H4 (cell line): ENCODE data around the gene TLE2. TPM values are rescaled to one million over a fixed set of nuclear protein-coding genes. Genes with fewer than 3 reads are reported as not detected.
A peak's percentile ranks its signal among the peaks of the same experiment; 100 is the strongest.
"Not testable (repeated sequence)": the region's sequence is repeated elsewhere in the genome, so short reads cannot be mapped to it uniquely, and the experiment has no call there.

Source experiments
- DNase-seq: peaks from one replicate; pipeline ENCODE4 v3.0.0-alpha.2; 2015; ENCODE audit warnings: low spot score
- total RNA-seq: library from RNA; depleted of rRNA; stranded (reverse); fragments of >200 nt; shearing (Covaris generic); gene quantifications from 2 replicates; pipeline ENCODE4 v1.2.3, GENCODE V29; 2014

TLE2 gene
- total RNA-seq, 1 experiment from 2014 or later, result 3.5 TPM

DNA sequence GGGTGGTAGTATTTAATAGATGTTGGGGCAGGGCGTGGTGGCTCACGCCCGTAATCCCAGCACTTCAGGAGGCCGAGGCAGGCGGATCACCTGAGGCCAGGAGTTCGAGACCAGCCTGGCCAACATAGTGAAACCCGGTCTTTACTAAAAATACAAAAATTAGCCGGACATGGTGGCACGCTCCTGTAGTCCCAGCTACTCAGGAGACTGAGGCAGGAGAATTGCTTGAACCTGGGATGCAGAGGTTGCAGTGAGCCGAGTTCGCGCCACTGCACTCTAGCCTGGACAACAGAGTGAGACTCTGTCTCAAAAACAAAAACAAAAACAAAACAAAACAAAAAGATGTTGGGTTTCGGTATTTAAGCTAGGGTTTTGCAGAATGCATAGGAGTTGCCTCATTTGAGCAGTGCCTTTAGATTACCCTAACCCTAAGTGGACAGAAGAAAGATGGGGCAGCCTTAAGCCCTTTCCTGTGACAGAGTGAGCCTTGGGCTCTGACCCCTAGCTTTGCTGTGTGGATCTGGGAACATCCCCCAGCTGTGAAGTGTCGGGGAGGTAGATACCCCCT, 8.0 kb upstream of the TLE2 start:
- DNase-seq, result not testable (repeated sequence)

DNA sequence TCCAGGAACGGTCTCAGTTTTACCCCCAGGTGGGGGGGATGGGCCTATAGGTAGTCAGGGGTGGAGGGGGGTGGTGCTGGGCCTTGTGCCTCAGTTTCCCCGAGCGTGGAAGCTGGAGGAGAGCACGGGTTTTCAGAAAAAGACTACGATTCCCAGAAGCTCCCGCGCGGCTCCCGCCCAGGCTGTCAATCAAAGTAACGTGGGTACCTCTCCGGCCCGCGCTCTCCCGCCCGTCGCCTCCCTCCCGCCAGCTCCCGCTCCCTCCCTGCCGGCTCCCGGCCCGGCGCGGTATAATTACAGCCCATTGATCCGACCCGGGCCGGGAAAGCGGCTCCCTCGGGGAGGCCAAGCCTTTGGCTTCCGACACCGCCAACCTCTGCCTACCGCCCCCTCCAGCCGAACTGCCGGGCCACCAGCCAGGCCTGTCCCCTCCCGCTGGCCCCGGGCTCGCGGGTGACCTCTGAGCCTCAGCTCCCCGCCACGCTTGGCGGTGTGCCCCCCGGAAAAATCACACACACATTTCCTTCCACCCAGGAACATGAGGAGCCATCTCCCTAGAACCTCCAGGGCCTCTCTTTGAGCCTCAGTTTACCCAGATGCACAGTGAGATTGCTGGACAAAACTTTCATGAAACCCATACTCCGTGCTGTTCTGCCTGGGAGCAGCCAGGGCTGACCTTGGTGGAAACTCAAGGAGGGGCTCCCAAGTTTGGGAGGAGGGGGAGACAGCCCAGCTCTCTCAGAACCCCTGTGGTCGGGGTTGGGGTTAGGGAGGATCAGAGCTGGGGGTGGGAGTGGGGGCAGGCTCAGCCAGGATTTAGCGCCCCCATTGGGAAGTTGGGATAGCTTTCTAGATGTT, 7.3 kb upstream of the TLE2 start:
- peak; percentile 82 for DNase-seq

DNA sequence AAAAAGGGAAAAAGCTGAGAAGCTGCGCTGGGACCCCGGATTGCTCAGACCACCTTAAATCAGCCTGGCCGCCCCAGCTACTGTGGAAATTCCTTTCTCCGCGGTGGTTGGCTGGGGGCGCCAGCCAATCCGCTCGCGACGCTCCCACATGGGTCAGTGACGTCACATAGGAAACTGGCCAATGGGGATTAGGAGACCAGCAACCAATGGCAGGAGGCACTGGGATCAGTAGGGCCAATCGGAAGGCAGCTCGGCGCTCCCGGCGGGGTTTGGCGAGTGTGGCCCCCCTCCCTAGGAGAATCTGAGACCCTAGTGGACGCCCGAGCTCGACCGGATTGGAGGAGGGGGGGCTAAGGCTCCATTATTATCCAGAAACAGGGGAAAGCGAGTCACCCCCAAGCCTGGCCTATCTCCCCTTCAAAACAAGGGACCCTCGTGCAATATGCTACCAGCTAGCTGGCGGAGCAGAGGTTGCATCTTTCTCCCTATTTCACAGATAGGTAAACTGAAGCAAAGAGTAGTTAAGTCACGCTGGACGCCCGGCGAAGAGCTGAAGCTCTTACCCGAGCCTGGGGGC, 6.5 kb upstream of the TLE2 start:
- DNase-seq, result peak; percentile 99

DNA sequence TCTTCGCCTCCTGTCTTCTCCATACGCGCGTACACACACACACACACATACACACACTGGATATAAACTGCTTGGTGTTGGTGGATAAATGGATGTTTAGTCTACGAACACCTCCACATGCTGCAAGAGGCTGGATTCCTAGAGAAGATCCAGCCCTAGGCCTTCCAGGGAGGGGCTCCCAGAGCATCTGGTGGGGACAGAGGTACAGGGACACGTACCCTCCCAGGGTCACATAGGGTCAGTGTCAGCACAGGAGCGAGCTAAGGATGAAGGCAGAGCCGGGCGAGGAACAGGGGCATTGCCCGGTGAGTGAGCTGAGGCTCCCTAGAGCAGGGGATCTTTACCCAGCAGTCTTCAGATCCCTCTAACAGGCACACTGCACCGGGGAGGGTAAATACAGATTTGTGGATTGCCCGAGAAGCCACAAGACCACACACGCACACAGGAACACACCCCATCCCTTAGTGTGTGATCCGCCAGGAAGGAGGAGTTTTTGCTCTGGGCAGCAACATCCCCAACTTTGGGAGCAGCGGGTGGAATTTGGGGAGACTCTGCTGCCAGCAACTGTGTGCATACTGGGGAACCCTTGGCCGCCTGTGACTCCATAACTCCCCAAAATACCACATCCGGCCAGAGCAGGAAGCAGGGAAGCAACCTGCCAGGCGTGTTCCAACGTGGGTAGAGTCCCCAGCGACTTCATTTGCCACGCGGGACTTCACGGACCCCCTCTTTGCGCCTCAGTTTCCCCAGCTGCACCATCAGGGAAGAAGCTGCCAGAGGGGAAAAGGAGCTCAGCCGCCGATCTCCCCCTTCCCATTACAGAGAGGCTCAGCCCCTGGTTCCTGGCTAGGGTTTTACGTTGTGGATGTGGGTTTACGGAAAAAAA, 5.8 kb upstream of the TLE2 start:
- DNase-seq, result peak; percentile 67

DNA sequence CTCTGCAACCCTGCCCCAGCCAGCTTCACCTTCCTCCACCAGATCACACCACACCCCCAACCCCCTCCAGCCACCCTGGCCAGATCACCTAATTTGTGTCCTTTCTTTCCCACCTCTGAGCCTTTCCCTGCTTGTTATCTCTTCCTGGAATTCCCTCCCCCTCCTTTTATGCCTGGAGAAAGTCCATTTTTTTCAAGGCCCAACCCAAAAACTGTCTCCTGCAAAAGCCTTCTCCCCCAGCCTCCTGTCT, 5.3 kb upstream of the TLE2 start:
- no peak for DNase-seq

DNA sequence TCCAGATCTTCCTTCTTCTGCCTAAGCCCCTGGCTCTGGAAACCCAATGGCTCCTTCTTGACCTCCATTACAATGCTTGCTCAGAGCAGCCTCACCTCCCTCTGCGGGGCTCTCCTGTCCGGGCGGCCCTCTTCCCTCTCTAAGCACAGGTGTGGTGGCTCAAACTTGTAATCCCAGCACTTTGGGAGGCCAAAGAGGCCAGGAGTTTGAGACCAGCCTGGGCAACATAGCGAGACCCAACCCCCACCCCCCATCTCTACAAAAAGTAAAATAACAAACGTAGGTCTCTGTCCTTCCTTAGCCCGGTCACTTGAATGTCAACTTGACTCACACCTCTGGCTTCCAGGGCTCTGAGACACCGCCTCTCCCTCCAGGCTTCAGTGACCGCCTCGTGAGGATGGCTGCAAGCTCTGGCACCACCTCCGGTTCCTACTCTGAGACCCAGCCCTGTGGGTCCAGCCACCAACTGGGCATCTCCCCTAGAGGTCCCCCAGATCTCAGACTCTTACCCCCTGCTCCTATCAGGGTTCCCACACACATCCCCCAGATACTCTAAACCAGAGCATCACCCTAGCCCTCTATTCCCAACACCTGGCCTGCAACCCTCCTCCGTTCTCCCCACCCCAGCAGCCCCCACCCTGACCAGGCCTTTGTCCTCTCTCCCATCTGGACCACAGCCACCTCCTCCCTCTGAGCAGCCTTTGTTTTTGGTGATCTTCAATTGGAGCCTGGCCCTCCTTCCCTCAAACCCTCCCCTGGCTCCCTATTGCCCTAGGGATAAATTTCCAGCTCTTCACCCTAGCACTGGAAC, 4.7 kb upstream of the TLE2 start:
- no peak for DNase-seq

DNA sequence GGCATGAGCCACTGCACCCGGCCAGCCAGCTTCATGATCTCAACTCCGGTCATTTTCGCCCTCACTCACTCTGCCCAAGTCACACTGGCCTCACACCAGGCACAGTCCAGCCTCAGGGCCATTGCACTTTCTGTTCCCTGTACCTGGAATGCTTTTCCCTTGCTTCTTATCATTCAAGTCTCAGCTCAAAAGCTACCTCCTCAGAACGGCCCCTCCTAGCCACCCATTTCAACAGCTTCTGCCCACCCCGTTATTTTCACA, 2.5 kb upstream of the TLE2 start:
- no peak for DNase-seq

DNA sequence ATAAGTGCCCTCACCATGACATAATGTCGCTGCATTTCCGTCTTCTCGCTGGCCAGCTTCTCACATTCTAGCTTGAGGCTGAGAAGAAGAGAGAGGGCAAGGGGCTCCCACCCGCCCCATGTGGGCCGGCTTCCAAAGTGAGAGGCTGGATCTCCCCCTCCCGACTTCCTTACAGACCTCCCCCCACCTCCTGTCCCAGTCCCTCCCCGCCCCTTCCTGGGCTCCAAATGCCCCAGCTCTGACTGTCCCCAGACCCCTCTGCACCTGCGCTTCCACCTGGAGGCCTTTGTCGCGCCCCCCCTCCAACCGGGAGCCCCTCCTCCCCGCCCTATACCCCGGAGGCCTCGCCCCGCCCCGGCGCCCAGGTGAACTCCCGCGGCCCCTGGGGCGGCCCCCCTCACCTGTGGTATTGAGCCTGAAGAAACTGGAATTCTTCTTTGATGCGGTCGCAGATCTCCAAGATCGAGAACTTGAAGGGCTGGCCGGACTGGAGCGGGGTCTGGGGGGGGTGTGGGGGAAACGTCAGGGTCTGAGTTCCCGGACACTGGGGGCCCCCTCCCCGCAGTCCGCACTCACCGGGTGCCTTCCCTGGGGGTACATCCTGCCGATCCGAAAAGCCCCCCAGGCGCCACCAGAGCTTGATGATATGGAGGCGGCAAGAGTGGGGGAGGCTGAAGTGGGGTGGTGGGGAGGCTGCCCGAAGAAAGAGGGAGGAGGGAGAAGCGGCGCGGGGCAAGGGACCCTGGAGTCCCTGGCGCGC, 595 bp downstream of the TLE2 start:
- no peak for DNase-seq

DNA sequence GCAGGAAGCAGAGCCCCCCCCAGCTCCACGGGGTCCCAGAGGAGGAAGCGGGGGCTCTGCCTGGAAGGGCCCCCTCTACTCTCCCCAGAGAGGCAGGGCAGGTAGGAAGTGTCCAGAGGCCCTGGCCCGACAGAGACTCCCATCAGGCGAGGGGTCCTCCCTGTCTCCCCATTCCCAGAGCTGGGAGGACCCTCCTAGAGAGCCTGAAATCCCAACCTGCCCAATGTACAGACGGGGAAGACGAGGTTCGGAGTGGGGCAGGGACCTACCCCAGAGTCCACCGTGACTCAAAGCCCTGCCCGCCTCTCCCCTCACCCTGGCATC, 1.1 kb downstream of the TLE2 start:
- no peak for DNase-seq

DNA sequence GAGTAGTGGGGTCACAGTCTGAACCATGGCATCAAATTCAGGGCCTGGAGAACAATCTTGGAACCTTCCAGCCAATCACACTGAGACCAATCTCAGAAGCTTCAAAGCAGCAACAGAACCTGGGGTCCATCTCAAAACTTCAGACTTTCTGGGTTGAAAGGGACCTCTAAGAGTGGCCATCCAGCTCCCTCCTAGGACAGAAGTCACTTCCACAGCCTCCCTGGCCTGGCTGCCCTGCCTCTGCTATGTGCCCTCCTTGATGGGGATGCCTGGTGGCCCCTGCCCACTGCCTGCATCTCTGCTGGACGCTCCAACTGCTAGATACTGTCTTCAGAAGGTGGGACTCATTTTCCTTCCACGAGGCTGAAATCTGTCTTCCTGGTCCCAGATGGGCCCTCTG, 1.8 kb downstream of the TLE2 start:
- no peak for DNase-seq

DNA sequence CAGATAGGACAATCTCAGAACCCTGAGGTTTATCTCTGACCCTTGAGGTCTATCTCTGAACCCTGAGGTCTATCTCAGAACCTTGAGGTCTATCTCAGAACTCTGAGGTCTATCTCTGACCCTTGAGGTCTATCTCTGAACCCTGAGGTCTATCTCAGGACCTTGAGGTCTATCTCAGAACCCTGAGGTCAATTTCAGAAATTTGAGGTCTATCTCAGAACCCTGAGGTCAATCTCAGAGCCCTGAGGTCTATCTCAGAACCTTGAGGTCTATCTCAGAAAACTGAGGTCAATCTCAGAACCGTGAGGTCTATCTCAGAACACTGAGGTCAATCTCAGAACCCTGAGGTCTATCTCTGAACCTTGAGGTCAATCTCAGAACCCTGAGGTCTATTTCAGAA, 2.3 kb downstream of the TLE2 start:
- DNase-seq, result no peak

DNA sequence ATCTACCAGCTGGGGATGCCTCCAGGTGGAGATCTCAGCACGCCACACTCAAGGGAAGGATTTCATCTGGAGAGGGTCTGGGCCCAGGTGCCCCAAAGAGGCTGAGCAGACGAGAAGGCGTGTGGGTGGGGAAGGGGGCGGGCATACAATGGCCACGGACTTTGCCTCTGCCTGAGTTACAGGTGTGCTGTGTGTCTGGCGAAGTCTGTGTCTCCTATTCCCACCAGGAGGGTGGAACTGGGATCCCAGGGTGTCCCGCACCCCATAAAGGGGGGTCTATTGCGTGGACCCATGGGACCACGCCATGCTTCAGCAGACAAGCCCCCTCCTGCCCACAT, 3.6 kb downstream of the TLE2 start:
- DNase-seq, result no peak

DNA sequence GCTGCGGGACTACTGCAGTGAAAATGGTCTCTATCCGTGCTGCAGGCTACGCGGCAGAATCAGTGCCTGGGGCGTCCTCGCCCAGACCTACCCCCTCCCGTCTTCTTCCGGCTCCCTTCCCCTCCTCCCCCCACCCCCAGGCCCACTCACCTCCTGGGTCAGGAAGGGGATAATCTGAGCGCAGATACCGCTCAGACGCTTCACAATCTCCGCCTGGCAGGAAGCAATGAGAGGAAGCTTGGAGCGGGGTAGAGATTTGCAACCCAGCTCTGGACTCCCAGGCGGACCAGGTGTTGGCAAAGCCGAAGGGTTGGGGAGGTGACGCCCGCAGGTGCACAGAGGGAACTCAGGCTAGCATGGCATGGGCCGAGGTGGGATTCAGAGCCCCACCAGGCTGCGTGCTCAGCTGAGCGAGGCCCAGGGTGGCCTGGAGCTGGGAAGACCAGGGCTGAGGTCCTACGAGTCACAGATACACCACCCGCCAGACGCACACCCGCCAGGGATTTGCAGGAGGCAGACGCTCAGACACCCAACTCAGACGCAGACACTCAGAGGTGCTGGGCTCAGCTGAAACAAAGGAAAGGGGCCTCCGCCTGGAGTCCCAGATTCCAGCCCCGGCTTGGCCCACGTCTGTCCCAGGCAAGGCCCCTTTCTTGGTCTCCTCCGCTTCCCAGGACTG, 4.1 kb downstream of the TLE2 start:
- no peak for DNase-seq

DNA sequence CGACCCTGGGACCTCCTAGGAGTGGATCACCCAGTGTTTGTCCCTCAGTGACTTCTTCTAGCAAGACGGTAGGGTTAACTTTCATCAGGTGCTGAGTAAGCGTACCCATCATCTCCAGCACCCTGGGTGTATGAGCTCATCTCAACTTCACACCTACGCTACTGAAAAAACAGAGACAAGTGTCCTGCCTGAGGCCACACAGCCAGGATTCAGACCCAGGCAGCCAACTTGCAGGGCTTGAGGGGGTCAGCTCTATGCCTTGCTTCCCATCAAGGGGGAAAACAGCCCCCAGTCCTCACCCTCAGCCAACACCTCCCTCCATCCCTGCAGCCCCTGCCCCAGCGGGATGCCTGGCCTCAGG, 4.6 kb downstream of the TLE2 start:
- no peak for DNase-seq

DNA sequence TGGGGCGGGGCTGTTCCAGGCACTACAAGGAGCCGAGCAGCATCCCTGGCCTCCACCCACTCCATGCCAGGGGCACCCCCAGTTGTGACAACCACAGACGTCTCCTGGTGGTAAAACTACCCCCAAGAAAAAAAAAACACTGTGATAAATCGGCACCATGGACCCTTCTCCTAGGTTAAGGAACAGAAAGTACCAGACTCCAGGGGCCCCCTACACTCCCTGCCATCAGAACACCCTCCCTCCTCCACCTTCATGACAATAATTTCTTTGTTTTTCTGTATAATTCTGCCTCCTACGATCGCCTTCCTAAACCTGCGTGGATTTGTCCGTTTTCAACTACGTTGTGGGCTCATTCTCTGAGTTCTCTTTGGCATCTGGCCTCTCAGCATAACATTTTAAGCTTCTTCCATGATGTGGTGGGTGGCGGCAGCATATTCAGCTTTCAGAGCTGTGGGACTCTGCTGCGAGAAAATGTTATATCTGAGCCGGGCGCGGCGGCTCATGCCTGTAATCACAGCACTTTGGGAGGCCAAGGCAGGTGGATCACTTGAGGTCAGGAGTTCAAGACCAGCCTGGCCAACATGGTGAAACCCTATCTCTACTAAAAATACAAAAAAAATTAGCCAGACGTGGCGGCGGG, 8.6 kb downstream of the TLE2 start:
- no peak for DNase-seq

DNA sequence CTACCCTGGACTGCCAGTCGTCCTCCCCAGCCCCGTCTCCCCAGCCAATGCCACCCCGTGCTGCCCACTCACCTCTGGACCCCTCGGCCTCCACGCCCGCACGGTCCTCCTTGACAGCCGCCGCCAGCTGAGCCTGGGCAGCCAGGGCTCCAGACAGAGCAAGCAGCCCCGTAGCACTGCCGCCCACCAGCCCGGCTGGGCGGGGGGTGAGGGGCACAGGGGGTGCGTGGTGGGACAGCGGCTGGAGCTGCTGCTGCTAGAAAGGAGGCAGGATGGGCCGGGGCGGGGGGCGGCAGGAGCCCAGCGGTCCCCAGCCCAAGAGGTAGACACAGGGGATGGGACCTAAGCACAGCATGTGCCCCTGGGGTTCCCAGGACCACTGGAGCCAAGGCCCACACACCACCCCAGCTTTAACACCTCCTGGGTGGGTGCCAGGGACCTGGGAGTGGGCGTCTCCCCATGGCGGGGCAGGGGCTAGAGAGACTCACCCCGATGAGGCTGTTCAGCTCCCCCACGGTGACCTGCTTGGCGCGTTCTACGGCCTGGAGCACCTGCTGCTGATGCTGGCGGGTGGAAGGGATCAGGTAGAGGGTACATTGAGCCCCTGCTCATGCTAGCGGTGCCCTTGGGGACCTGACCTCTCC, 9.7 kb downstream of the TLE2 start:
- no peak for DNase-seq

DNA sequence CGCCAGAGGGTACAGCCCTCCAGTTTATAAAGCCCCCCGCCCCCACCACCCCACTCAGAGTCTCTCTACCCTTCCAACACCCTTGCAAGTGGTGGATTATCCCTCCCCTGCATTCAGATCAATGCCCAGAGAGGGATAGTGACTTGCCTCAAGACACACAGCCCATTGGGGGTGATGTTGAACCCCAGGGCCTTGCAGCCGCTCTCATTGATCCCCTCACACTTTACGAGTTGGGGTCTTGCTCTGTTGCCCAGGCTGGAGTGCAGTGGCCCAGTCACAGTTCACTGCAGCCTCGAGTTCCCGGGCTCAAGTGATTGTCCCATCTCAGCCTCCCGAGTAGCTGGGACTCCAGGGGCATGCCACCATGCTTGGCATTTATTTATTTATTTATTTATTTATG, 11.2 kb downstream of the TLE2 start:
- no peak for DNase-seq

DNA sequence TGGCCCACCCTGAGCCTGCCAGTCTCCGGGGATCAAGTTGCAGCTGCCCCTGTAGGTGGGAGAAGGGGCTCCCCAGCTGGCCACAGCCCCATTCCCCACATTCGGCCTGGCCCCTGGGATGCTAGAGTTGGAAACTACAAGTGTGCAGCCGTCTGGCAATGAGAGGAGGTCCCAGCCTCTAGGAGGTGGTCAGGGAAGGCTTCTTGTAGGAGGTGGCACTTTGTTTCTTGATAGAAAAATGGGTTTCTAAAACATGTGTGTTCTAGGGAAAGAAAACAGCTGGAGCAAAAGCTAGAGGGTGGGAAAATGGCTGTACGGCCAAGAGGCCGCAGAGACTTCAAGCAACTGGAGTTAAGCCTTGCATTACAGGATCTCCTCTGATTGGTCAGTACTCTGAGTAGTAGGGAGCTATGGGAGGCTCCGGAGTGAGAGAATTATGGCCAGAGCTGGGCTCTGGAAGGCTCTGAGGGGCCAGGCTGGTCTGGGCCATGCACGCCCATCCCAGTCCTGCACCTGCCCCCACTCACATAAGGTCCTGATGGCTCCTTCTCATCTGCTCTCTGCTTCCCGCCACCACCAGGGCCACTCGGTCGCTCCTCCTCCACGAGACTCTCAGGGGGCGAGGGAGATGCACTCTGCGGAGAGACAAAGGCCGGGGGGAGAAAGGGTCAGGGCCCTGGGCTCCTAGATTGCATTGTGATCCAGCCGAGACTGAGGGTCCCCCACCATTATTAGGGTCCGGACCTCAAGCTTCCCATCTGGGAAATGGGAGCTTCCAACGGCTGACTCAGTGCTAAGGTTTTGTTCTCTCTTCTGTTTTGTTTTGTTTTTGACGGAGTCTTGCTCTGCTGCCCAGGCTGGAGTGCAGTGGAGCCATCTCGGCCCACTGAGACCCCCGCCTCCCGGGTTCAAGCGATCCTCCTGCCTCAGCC, 13.7 kb downstream of the TLE2 start:
- DNase-seq, result no peak

DNA sequence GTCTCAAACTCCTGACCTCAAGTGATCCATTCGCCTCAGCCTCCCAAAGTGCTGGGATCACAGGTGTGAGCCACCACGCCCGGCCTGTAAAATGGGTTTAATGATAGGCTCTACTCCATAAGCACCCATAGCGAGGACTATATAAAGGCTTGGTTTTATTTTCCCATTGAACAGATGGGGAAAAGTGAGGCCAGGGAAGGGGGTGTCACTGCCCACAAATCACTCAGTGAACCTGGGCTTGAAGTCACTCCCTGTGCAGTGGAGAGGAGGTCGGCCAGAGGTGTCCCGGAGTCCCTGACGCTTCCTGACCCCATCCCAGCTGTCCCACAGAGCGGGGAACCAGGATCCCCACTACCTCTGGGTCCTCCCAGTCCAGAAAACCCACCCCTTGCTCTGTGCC, 14.9 kb downstream of the TLE2 start:
- DNase-seq, result no peak
